C4-2B (cell line): ENCODE measurements around the gene ASIC2.

ENCODE experiments used
- ZFX ChIP-seq: fragments of 450-650 bp; IDR thresholded peaks from 2 replicates; pipeline ENCODE4 v1.6.1; 2017
- TF ChIP-seq, protein P1 (sequence below): fragments of 450-650 bp; conservative IDR thresholded peaks from 2 replicates; pipeline ENCODE4 v1.5.1; 2017; ENCODE audit warnings: mild to moderate bottlenecking

GRCh38 chr17:33091271-33091670, 201.8 kb downstream of the ASIC2 start:
- TF ChIP-seq, protein P1, sequence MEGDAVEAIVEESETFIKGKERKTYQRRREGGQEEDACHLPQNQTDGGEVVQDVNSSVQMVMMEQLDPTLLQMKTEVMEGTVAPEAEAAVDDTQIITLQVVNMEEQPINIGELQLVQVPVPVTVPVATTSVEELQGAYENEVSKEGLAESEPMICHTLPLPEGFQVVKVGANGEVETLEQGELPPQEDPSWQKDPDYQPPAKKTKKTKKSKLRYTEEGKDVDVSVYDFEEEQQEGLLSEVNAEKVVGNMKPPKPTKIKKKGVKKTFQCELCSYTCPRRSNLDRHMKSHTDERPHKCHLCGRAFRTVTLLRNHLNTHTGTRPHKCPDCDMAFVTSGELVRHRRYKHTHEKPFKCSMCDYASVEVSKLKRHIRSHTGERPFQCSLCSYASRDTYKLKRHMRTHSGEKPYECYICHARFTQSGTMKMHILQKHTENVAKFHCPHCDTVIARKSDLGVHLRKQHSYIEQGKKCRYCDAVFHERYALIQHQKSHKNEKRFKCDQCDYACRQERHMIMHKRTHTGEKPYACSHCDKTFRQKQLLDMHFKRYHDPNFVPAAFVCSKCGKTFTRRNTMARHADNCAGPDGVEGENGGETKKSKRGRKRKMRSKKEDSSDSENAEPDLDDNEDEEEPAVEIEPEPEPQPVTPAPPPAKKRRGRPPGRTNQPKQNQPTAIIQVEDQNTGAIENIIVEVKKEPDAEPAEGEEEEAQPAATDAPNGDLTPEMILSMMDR = no peak
- no peak for TF ChIP-seq ZFX
